ENCODE results near the gene HIKESHI.

GRCh38 chr11:86388198-86388597, 86.2 kb downstream of the HIKESHI start:
- TF ChIP-seq EZH2 (IDR thresholded peaks at IDR 0.05) (no peak), EGR1 (IDR thresholded peaks at IDR 0.05; ENCODE audit: low read depth) (no peak), CTCF (IDR thresholded peaks at IDR 0.05 in 2 of 3, conservative IDR thresholded peaks at IDR 0.05 in 1 of 3; ENCODE audit: borderline replicate concordance in 1 of 3, insufficient read depth in 1 of 3, low read depth in 2 of 3, low read length in 2 of 3) (no peak), EZH2phosphoT487 (IDR thresholded peaks at IDR 0.05; ENCODE audit: borderline replicate concordance) (no peak), JUND (IDR thresholded peaks at IDR 0.05) (no peak), POLR2AphosphoS5 (IDR thresholded peaks at IDR 0.05; ENCODE audit: low read depth, low read length) (no peak), REST (IDR thresholded peaks at IDR 0.05; ENCODE audit: low read depth) (no peak), SRF (IDR thresholded peaks at IDR 0.05; ENCODE audit: low read depth) (no peak), POLR2A (IDR thresholded peaks at IDR 0.05; ENCODE audit: borderline replicate concordance, extremely low read depth, insufficient read depth, insufficient read length) (no peak)
